Uterus (tissue), 2 donors: ENCODE measurements around the gene SMURF1.

Experiments
- POLR2A ChIP-seq, 2 donors: fragments of 450-650 bp; IDR thresholded peaks; one replicate each; pipeline ENCODE4 v1.6.1; 2016; ENCODE audit warnings: antibody characterized with exemption in 2 of 2, mild to moderate bottlenecking in 1 of 2, moderate library complexity in 1 of 2
- TF ChIP-seq, protein P1 (sequence below), 4 experiments: fragments of 200-600 bp in 2 of 4; fragments of 450-650 bp in 2 of 4; sonication (generic) in 2 of 4; IDR thresholded peaks; one replicate each; pipeline ENCODE4 v1.5.1; 2016 to 2019; ENCODE audit warnings: antibody characterized with exemption in 4 of 4, mild to moderate bottlenecking in 2 of 4, moderate library complexity in 1 of 4

DNA sequence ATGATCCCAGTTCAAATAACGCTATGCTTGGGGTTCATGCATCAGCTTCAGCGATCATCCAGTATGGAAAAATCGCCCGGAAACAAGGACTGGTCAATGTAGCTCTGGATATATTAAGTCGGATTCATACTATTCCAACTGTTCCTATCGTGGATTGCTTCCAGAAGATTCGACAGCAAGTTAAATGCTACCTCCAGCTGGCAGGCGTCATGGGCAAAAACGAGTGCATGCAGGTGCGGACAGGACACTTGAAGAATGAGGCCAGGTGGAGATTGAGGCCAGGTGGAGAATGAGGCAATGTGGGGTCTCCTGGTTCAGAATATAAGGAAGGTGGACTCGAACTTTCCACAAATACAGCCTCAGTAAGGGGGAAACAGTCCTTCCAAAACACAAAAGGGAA, 159.8 kb downstream of the SMURF1 start:
- TF ChIP-seq POLR2A (IDR thresholded peaks at IDR 0.05): no peak
- TF ChIP-seq, protein P1, sequence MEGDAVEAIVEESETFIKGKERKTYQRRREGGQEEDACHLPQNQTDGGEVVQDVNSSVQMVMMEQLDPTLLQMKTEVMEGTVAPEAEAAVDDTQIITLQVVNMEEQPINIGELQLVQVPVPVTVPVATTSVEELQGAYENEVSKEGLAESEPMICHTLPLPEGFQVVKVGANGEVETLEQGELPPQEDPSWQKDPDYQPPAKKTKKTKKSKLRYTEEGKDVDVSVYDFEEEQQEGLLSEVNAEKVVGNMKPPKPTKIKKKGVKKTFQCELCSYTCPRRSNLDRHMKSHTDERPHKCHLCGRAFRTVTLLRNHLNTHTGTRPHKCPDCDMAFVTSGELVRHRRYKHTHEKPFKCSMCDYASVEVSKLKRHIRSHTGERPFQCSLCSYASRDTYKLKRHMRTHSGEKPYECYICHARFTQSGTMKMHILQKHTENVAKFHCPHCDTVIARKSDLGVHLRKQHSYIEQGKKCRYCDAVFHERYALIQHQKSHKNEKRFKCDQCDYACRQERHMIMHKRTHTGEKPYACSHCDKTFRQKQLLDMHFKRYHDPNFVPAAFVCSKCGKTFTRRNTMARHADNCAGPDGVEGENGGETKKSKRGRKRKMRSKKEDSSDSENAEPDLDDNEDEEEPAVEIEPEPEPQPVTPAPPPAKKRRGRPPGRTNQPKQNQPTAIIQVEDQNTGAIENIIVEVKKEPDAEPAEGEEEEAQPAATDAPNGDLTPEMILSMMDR (IDR thresholded peaks at IDR 0.05): no peak
